Ureter (tissue), 1 donor: ENCODE results near the gene ACSL4. TPM values are rescaled to one million over a fixed set of nuclear protein-coding genes. Genes with fewer than 3 reads are reported as not detected.
"Not testable (repeated sequence)": the region's sequence is repeated elsewhere in the genome, so short reads cannot be mapped to it uniquely, and the experiment has no call there.

Experiments
- DNase-seq: peaks from one replicate; pipeline ENCODE4 v3.0.0-alpha.2; 2020; ENCODE audit warnings: low spot score
- total RNA-seq: library from RNA; stranded (reverse); gene quantifications from one replicate; pipeline ENCODE4 v1.2.4, GENCODE V29; 2023
- donor health status: DM: yes; HTN: yes; CAD: no.

The ACSL4 gene
- total RNA-seq, 1 donor from 2014 or later: 38.8 TPM

GRCh38 chrX:109732017-109732801, 848 bp downstream of the ACSL4 start:
- DNase-seq: no peak

DNA sequence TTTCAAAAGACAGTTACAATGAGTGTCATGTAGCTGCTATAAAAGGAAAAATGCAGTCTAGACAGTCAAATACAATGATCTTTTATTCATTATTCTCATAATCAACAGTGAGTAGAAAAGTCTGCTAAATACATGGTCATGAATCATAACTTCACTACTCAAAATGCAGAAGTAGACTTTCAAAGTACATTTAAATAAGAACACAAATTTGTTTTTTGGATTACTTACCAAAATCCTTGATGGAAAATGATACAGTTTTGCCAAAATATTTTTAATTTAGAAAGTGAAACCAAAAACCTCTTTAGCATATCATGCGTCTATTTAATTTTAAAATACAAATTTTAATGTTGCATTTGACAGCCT, 4.9 kb downstream of the ACSL4 start:
- no peak for DNase-seq

DNA sequence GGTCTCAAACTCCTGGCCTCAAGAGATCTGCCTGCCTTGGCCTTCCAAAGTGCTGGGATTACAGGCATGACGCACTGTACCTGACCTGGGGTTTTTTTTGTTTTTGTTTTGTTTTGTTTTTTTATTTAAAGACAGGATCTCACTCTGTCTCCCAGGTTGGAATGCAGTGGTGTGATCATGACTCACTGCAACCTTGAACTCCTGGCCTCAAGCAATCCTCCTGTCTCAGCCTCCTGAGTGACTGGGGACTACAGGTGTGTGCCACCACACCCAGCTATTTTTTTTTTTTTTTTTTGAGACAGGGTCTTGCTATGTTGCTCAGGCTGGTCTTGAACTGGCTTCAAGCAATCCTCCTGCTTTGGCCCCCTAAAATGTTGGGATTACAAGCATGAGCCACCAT, 8.1 kb downstream of the ACSL4 start:
- DNase-seq: not testable (repeated sequence)

GRCh38 chrX:109720947-109721346, 12.1 kb downstream of the ACSL4 start:
- no peak for DNase-seq

GRCh38 chrX:109719264-109719663, 13.8 kb downstream of the ACSL4 start:
- no peak for DNase-seq

- DNase-seq: no peak
Measured at GRCh38 chrX:109716431-109717028, 16.5 kb downstream of the ACSL4 start.

DNA sequence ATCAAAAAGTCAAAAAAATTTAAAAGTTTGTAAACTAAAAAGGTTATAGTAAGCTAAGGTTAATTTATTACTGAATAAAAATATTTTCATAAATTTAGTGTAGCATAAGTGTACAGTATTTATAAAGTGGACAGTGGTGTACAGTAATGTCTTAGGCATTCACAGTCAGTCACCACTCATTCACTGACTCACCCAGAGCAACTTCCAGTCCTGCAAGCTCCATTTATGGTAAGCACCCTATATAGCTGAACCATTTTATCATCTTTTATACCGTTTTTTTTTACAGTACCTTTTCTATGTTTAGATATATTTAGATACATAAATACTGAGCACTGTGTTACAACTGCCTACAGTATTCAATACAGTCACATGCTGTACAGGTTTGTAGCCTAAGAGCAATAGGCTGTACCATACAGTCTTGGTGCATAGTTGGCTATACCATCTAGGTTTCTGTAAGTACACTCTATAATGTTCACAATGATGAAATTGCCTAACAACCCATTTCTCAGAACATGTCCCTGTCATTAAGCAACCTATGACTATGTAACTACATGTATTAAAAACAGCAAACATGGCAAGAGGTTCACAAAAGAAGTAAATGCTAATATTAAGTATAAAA, 18.6 kb downstream of the ACSL4 start:
- DNase-seq: no peak

DNA sequence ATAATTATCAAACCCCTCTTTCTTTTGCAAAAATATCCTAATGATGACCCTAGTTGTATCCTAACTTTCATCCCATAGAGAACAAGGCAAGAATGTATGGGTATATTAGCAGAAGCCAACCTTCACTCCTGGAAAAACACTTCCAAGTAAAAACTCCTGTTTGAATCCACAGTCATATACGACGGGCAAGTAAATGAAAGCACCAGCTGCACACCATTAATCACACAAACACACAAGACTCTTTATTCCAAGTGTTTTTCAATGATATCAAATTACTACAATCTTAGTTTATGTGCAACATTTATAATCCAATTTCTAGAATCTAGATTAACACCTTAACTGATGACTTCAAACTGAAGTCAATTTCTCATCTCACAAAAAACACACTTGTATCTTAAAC, 22.9 kb downstream of the ACSL4 start:
- no peak for DNase-seq

DNA sequence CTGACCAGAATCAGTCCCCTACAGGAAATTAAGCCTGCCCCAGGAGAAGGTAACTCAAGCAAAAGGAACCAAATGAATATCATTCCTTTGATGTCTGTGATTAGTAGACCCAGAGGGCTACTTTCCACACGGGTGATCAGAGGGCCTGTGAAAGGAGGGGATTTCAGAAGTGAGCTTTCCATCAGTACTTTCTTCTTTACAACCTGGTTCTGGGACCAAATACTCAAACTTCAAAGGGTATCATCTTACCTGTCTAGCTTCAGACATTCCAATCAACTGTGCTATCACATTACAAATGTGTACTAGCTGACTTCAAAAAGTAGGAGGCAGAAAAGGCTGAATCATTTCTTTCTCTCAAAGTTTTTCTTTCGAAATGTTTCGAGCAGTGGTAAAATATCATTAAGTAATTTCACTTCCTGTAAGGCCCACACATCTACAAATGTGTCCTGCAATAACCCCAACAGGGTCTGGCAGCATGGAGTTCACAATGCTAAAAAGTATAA, 23.9 kb downstream of the ACSL4 start:
- no peak for DNase-seq

DNA sequence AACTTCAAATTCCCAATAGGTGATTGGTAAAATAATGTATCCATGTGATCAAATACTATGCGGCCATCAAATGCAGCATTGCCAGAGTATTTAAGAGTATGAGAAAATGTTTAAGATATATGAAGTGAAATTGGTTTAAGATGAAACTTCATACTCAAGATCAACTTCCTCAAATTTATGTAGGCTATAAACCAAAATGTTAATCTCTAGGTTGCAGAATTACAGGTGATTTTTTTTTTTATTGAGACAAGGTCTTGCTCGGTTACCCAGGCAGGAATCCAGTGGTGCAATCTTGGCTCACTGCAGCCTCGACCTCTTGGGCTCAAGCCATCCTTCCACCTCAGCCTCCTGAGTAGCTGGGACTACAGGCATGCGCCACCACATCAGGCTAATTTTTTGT, 25.3 kb downstream of the ACSL4 start:
- DNase-seq: no peak

DNA sequence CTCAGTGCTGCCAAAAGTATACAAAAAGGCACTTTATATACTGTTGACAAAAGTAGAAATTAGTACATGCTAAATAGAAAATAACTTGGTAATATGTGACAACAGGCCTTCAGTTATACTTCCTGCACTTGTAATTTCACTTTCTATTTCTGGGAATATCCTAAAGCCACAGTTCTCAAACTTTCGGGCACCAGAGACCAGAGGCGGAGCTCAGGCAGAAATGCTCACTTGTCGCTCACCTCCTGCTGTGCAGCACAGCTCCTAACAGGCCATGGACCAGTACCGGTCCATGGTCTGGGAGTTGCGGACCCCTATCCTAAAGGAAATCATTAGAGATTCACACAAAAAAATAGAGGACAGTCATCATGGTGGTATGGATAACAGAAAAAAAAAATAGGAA, 25.7 kb downstream of the ACSL4 start:
- DNase-seq: no peak

DNA sequence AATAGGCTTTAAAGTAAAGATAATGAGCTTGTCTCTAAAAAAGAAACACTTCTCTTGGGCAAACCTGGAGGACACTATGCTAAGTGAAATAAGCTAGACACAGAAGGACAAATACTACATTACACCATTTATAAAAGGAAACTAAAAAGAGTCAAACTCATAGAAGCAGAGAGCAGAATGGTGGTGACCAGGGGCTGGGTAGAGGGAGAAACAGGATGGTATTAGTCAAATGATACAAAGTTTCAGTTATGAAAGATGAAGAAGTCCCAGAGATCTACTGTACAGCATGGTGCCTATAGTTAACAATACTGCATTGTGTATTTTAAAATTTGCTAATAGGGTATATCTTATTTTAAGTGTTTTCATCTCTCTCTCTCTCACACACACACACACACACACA, 28.5 kb downstream of the ACSL4 start:
- DNase-seq: no peak

DNA sequence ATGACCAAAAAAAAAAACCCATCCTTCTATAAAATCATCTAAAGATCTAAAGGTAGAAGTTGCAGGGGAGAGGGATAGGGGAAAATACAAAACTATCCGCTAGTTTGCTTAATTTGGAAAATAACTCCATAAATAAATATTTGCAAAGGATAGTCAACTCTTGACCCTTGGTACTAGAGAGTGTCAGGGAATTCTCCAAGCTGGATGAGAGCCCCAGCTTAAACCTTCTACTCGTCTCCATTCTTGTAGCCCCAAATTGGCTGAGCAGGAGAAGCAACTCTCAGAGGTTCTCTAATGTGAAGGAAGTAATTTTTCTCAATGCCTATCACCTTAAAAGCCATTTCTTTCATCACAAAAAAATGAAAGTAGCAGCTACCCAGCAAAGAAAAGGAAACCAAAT, 35.2 kb downstream of the ACSL4 start:
- no peak for DNase-seq

GRCh38 chrX:109696146-109696740, 36.8 kb downstream of the ACSL4 start:
- DNase-seq: no peak

DNA sequence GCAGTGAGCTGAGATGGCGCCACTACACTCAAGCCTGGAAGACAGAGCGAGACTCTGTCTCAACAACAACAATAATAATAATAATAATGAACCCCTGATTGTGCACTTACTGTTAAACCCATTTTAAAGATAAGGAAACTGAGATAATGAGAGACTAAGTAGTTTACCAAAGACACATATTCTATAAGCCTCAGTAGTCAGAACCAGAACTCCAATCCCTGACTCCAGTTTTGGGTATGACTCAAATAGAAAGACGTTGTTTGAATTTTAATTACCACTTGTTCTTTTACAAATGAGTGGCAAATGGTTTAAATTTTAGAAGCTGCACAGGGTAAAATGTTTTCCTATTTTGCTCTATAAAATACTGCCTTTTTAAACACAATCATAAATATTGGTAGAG, 37.4 kb downstream of the ACSL4 start:
- no peak for DNase-seq

- no peak for DNase-seq
Measured at GRCh38 chrX:109691752-109692151, 41.3 kb downstream of the ACSL4 start.

DNA sequence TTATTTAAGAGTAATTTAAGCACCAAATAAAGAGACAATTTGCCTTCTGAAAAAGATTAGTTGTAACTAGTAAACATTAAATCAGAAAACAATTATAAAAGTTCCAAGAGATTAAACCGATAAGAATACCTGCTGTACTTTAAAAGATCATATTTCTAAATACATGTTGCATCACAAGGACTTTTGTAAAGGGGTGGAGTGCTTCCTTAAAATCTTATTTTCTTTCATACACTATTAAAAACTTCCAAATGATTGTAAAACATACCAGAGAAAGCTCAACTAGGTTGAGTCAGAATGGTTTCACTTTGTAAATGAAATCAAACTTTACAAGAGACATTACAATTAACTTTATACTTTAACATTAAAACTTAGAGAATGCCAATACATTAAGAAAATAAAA, 41.8 kb downstream of the ACSL4 start:
- no peak for DNase-seq

DNA sequence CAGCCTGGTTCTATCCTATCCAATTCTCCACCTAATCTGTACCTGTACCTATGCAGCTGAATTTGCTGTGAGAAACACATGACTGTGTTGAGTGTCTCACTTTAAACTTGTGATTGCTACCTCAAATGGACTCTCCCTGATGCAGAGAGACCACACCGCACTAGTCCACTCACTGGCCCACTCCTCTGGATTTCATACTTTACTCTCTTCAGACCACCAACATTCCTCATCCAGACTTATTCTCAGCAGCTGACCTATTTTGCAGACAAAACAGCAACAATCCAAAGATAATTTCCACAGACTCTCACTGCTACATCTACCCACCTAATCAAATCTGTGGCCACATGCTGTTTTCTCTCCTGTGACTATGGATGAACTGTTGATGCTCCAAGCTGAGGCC, 45.2 kb downstream of the ACSL4 start:
- DNase-seq: no peak

DNA sequence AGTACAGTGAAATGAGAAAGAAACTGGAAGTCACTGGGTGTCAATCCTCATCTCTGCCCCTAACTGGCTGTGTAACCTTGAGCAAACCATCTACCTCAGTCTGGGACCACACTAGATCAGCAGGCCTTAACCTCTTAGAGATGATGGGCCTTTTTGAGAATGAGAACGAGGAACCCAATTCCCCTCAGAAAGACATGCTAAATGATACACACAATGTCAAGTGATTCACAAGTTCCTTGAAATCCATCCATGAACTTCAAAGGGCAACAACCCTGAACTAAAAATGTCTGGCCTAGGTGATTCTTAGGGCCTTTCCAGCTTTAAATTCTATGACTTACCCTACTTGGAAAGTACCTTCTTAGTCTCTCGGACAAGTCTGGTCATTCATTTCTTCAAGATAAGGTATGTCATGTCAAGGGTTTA, 47.4 kb downstream of the ACSL4 start:
- no peak for DNase-seq

DNA sequence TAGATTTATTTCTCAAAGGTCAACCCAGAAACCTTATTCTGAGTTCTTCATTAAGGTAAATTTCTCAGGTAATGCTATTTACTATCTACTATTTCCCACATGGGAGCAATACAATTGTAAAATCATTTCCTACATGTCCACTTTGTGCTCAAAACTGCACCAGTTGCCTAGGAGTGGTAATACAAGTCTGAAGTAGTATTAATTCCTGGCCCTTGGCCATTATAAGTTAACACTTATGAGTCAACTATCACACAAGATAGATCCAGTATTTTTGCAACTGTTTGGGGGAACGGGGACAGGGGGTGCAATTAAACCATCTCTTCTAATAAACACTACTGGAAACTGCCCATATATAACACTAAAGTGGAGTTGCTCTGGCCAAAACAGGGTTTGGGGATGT, 48.9 kb downstream of the ACSL4 start:
- DNase-seq: no peak

DNA sequence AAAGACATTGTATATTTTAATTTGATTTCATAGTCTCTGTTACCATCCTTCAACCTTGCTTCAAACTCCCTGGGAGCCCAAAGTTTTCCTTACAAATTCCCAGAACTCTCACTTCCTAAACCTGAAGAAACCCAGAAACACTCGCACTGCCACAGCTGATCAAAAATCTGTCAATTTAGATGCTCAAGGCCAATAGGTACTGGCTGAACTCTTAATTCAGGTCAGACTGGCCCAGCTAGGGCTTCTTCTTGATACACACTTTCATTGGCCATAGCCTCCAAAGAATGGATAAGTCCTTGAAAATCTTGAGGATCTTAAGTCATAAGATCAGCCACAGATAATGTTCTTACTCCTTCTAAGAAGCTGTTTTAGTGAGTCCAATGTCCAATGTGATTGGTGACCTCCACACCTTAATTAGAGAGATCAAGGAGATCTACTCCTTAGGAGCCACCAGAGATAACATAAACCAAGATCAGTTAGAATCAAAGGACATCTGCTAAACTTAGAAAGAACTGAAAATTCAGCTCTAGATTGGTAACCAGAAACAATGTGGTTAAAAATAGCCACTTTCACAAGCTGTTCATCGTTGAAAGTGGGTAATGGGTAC, 51.5 kb downstream of the ACSL4 start:
- DNase-seq: no peak

DNA sequence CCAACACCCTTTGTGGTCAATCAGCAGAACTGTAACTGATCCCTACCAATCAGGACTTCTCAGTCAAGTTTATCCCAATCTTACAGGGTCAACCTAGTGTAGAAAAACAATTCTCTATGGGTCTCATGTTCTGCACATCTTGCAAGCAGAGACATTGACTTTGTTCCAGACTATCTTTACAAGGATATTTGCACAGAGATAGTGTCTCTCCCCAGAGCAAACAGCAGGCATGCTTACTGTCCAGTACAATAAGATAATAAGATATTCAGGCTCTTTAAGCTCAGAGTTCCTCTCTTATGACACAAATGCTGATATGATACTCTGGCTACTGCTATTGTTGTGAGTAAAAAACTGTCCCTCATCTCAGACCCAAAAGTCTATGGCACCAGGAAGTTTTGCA, 53.2 kb downstream of the ACSL4 start:
- no peak for DNase-seq
